SK-N-SH treated with all-trans-retinoic acid at 6 μM for 48 hours (cell line): Measurements from ENCODE around the gene CTNND1.

Experiments
- ATAC-seq: fragments of 200-7000 bp; cut with Tn5 transposase; 3 replicates; pipeline ENCODE4 v1.9.1; 2020; ENCODE audit warnings: mild to moderate bottlenecking, moderate library complexity
- ARNTL ChIP-seq: fragments of 450-650 bp; formaldehyde crosslinking; IDR thresholded peaks from 2 replicates; pipeline ENCODE4 v1.5.0; 2020; ENCODE audit warnings: low read depth, mild to moderate bottlenecking, moderate library complexity, borderline replicate concordance
- BACH2 ChIP-seq: fragments of 250-450 bp; sonication (Bioruptor Pico); IDR thresholded peaks from 2 replicates; pipeline ENCODE4 v1.9.0; 2021; ENCODE audit warnings: mild to moderate bottlenecking, borderline replicate concordance
- CSDC2 ChIP-seq: fragments of 250-450 bp; sonication (Bioruptor Pico); IDR thresholded peaks from 2 replicates; pipeline ENCODE4 v1.5.0; 2020; ENCODE audit warnings: mild to moderate bottlenecking, moderate library complexity
- ESRRG ChIP-seq: fragments of 250-450 bp; sonication (Bioruptor Pico); IDR thresholded peaks from 2 replicates; pipeline ENCODE4 v1.6.1; 2021; ENCODE audit warnings: mild to moderate bottlenecking
- OSR1 ChIP-seq: fragments of 250-450 bp; sonication (Bioruptor Pico); IDR thresholded peaks from 2 replicates; pipeline ENCODE4 v1.8.0; 2022; ENCODE audit warnings: moderate library complexity, mild to moderate bottlenecking, inconsistent platforms
- PPARA ChIP-seq: fragments of 250-450 bp; sonication (Bioruptor Pico); IDR thresholded peaks from 2 replicates; pipeline ENCODE4 v1.5.0; 2020; ENCODE audit warnings: mild to moderate bottlenecking, borderline replicate concordance
- TOX ChIP-seq: fragments of 250-450 bp; sonication (Bioruptor Pico); IDR thresholded peaks from 2 replicates; pipeline ENCODE4 v1.8.0; 2021; ENCODE audit warnings: mild to moderate bottlenecking, moderate library complexity, borderline replicate concordance
- ZC3H10 ChIP-seq: fragments of 250-450 bp; sonication (Bioruptor Pico); IDR thresholded peaks from 2 replicates; pipeline ENCODE4 v1.5.1; 2021; ENCODE audit warnings: mild to moderate bottlenecking, moderate library complexity
- ZFP3 ChIP-seq: fragments of 250-450 bp; sonication (Bioruptor Pico); IDR thresholded peaks from 2 replicates; pipeline ENCODE4 v1.5.0; 2020; ENCODE audit warnings: mild to moderate bottlenecking, moderate library complexity
- ZNF565 ChIP-seq: fragments of 450-650 bp; formaldehyde crosslinking; conservative IDR thresholded peaks from 2 replicates; pipeline ENCODE4 v1.5.0; 2020; ENCODE audit warnings: low read depth, mild to moderate bottlenecking, moderate library complexity
- ZNF70 ChIP-seq: fragments of 450-650 bp; formaldehyde crosslinking; IDR thresholded peaks from 2 replicates; pipeline ENCODE4 v1.5.0; 2020; ENCODE audit warnings: mild to moderate bottlenecking, moderate library complexity
- ZNF8 ChIP-seq: fragments of 450-650 bp; formaldehyde crosslinking; IDR thresholded peaks from 2 replicates; pipeline ENCODE4 v1.5.0; 2020; ENCODE audit warnings: mild to moderate bottlenecking, moderate library complexity
- TF ChIP-seq, protein P1 (sequence below): fragments of 250-450 bp; sonication (Bioruptor Pico); IDR thresholded peaks from 2 replicates; pipeline ENCODE4 v1.5.1; 2021; ENCODE audit warnings: mild to moderate bottlenecking, moderate library complexity
- TF ChIP-seq, protein P2 (sequence below): fragments of 250-450 bp; sonication (Bioruptor Pico); IDR thresholded peaks from 2 replicates; pipeline ENCODE4 v1.5.1; 2020; ENCODE audit warnings: low read depth, mild to moderate bottlenecking, moderate library complexity
- TF ChIP-seq, protein P3 (sequence below): fragments of 250-450 bp; sonication (Bioruptor Pico); IDR thresholded peaks from 2 replicates; pipeline ENCODE4 v1.8.0; 2021; ENCODE audit warnings: low read depth, mild to moderate bottlenecking, moderate library complexity, borderline replicate concordance
- TF ChIP-seq, protein P4 (sequence below): fragments of 250-450 bp; sonication (Bioruptor Pico); IDR thresholded peaks from 2 replicates; pipeline ENCODE4 v1.5.0; 2020; ENCODE audit warnings: mild to moderate bottlenecking, moderate library complexity

Gene CTNND1

DNA sequence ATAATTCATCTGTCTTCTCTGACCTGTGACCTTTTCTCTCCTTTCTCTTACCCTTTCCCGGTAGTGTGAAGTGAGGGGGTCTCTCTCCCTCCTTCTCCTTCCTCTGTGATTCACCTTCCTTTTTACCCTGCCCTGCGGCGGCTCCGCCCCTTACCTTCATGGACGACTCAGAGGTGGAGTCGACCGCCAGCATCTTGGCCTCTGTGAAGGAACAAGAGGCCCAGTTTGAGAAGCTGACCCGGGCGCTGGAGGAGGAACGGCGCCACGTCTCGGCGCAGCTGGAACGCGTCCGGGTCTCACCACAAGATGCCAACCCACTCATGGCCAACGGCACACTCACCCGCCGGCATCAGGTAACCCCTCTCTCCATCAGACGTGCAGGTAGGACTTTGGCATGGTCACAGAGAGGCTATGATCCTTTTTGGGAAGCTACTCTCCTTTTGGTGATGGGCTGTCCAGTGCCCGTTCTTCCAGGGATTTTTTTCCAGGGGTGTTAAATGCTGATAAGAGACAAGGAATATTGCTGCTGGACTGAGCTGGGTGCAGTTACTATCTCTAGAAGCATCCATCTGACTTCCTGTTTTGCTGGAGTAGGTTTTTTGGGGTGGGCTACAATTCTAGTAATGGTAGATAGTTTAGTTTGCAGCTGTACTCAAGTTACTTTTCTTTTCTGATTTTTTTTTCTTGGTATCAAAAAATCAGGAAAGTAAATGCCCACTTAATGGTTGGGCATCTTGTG lies 29.9 kb downstream of the CTNND1 start:
- ATAC-seq, result no peak
- no peak for TF ChIP-seq ZNF8
- no peak for TF ChIP-seq OSR1 (CRISPR knock-in tag)
- TF ChIP-seq, protein P1, sequence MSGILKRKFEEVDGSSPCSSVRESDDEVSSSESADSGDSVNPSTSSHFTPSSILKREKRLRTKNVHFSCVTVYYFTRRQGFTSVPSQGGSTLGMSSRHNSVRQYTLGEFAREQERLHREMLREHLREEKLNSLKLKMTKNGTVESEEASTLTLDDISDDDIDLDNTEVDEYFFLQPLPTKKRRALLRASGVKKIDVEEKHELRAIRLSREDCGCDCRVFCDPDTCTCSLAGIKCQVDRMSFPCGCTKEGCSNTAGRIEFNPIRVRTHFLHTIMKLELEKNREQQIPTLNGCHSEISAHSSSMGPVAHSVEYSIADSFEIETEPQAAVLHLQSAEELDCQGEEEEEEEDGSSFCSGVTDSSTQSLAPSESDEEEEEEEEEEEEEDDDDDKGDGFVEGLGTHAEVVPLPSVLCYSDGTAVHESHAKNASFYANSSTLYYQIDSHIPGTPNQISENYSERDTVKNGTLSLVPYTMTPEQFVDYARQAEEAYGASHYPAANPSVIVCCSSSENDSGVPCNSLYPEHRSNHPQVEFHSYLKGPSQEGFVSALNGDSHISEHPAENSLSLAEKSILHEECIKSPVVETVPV (CRISPR knock-in tag), result no peak
- TF ChIP-seq, protein P2, sequence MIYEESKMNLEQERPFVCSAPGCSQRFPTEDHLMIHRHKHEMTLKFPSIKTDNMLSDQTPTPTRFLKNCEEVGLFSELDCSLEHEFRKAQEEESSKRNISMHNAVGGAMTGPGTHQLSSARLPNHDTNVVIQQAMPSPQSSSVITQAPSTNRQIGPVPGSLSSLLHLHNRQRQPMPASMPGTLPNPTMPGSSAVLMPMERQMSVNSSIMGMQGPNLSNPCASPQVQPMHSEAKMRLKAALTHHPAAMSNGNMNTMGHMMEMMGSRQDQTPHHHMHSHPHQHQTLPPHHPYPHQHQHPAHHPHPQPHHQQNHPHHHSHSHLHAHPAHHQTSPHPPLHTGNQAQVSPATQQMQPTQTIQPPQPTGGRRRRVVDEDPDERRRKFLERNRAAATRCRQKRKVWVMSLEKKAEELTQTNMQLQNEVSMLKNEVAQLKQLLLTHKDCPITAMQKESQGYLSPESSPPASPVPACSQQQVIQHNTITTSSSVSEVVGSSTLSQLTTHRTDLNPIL (CRISPR knock-in tag), result no peak
- no peak for TF ChIP-seq ZNF70 (CRISPR knock-in tag)
- TF ChIP-seq ZNF565 (CRISPR knock-in tag), result no peak
- TF ChIP-seq TOX, result no peak
- no peak for TF ChIP-seq ZC3H10 (CRISPR knock-in tag)

DNA sequence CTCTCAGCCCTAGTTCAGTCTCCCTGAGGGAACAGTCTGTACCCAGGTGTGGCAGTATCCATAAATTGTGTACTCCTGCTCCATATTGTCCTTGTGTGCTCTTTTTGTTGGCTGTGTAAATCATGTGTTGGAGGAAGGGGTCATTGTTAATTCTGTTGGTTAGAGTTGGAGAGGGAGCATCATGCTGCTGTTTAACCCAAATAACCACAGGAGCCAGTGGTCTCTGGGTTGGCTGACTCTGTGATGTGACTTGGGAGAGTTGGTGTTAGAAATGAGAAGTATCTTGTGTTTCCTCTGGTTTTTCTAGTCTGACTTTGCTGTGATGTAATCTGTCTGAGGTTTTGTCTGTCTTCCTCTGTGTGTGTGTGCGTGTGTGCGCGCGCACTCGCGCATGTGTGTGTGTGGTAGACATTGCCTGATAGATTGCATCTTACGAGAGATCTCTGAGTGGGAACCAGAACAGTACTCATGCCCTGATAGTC lies 30.5 kb downstream of the CTNND1 start:
- no peak for TF ChIP-seq TOX
- TF ChIP-seq, all 23 proteins: peak for 0
- ATAC-seq, result no peak

DNA sequence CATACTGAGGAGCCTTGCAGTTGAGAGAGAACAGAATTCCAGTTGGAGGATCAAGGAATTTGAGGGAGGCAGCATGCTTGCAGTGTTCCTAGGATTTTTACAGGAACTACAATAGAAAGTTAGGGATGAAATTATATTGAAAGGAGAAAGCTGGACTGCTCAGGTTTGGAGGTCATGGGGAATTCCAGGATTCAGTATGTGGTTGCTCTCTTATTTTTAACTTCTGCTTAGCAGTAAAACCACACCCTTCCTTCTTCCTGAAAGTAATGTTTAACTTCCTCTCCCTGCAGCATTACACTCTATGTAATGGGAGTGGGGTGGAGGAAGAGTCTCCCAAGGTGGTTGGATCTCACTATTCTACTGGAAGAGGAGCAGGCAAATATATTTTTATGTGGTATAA lies 31.3 kb downstream of the CTNND1 start:
- ATAC-seq, result no peak
- no peak for TF ChIP-seq ZC3H10 (CRISPR knock-in tag)
- TF ChIP-seq PPARA (CRISPR knock-in tag), result no peak
- TF ChIP-seq BACH2, result no peak
- TF ChIP-seq, protein P3, sequence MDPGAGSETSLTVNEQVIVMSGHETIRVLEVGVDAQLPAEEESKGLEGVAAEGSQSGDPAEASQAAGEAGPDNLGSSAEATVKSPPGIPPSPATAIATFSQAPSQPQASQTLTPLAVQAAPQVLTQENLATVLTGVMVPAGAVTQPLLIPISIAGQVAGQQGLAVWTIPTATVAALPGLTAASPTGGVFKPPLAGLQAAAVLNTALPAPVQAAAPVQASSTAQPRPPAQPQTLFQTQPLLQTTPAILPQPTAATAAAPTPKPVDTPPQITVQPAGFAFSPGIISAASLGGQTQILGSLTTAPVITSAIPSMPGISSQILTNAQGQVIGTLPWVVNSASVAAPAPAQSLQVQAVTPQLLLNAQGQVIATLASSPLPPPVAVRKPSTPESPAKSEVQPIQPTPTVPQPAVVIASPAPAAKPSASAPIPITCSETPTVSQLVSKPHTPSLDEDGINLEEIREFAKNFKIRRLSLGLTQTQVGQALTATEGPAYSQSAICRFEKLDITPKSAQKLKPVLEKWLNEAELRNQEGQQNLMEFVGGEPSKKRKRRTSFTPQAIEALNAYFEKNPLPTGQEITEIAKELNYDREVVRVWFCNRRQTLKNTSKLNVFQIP (CRISPR knock-in tag), result no peak
- TF ChIP-seq CSDC2, result no peak
- TF ChIP-seq ZFP3 (CRISPR knock-in tag), result no peak
- no peak for TF ChIP-seq ZNF70 (CRISPR knock-in tag)
- TF ChIP-seq, protein P4, sequence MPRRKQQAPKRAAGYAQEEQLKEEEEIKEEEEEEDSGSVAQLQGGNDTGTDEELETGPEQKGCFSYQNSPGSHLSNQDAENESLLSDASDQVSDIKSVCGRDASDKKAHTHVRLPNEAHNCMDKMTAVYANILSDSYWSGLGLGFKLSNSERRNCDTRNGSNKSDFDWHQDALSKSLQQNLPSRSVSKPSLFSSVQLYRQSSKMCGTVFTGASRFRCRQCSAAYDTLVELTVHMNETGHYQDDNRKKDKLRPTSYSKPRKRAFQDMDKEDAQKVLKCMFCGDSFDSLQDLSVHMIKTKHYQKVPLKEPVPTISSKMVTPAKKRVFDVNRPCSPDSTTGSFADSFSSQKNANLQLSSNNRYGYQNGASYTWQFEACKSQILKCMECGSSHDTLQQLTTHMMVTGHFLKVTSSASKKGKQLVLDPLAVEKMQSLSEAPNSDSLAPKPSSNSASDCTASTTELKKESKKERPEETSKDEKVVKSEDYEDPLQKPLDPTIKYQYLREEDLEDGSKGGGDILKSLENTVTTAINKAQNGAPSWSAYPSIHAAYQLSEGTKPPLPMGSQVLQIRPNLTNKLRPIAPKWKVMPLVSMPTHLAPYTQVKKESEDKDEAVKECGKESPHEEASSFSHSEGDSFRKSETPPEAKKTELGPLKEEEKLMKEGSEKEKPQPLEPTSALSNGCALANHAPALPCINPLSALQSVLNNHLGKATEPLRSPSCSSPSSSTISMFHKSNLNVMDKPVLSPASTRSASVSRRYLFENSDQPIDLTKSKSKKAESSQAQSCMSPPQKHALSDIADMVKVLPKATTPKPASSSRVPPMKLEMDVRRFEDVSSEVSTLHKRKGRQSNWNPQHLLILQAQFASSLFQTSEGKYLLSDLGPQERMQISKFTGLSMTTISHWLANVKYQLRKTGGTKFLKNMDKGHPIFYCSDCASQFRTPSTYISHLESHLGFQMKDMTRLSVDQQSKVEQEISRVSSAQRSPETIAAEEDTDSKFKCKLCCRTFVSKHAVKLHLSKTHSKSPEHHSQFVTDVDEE (CRISPR knock-in tag), result no peak
- TF ChIP-seq, protein P2 (CRISPR knock-in tag), result no peak

DNA sequence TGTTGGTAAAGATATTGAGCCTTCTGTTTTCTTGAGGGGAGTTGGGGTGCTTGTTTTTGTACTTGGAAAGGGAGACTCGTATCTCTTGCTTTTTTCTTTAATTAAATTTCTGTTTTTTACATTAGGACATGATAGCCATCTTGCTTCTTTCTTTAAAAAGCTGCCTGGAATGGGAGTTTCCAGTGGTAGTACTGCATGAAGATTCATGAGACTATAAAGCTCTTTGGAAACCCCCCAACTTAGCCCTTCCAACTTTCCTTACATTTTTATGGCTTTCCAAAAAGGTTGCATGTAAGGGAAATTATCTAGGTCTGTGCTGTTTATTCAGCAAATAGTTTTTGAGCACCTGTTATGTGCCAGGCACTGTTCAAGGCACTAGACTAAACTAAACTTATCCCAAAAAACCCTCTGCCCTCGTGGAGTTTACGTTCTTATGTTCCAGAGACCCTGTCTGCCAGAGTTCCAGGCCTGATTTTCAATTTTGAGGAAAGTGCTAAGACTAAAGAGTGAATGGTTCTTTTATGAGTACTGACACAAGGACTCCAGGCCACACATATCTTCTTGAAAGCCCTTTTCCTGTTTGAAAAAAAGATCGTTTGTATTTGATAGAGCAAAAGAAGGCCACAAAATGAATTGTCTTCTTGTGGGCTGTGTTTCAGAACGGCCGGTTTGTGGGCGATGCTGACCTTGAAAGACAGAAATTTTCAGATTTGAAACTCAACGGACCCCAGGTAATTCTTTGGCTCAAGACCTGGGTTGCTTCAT lies 31.9 kb downstream of the CTNND1 start:
- ATAC-seq, result no peak
- TF ChIP-seq ESRRG (CRISPR knock-in tag) (no peak), ZNF70 (CRISPR knock-in tag) (no peak), ARNTL (CRISPR knock-in tag) (no peak), ZFP3 (CRISPR knock-in tag) (no peak), ZNF8 (no peak)
- TF ChIP-seq, protein P1 (CRISPR knock-in tag), result no peak
- TF ChIP-seq, all 23 proteins: peak for 0
